MV-4-11 (cell line): ENCODE data around the gene EVI5L.
"Not testable (repeated sequence)": the region's sequence is repeated elsewhere in the genome, so short reads cannot be mapped to it uniquely, and the experiment has no call there.

Experiments
- DNase-seq: peaks from one replicate; lab custom pipeline; 2025; lab: John Stamatoyannopoulos, UW

The EVI5L gene

DNA sequence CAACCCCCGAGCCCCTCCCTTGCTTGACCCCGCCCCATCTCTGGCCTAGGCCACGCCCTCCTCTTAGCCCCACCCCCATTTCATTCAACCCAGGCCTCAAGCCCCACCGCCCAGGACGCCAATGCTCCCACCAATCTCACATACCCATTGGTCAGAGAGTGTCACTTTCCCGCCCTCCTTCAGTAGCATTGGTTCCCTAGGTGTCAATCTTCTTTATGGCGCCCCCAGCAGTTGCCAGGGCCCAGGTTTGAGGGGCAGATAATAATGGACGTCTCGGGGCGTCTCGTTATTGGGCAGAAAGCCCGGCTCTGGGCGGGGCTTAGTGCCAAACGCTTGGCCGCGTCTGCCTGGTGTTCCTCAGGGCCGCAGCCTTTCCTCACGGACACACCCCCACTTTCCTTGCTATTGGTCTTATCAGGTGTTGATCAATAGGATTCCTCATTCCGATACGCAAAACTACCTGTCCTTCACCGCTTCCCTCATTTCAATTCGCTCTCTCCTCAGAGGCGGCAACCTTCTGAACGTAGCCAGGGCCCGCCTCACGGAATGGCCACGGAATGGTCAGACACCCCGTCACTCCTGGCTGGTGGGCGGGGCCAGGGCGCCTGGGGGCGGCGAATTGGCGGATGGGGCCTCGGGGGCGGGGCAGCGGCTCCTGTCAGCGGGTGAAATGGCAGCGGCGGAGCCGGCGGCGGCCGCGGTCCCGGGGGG is at the start of gene EVI5L:
TSS of gene EVI5L (plus strand) at position 658 of the 711 bp plus-strand sequence. CDS start 16,325 bp downstream, outside the sequence.
- peak; percentile 100 for DNase-seq

DNA sequence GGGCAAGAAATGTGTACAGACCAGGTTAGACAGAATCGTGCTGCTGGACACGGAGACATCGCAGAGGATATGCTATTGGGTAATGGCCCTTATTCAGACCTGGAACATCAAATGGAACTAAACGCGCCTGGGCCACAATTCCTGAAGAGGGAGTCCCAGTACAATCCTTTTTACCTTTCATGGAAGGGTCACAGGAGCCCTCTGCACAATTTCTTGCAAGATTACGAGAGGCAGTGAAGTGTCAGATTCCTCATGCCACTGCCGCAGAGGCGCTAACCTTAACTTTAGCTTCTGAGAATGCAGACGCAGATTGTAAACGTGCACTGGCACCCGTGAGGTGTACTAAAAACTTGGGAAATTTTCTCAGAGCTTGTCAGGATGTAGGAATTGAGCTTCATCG is 48.9 kb upstream of the EVI5L start:
- DNase-seq: no peak

DNA sequence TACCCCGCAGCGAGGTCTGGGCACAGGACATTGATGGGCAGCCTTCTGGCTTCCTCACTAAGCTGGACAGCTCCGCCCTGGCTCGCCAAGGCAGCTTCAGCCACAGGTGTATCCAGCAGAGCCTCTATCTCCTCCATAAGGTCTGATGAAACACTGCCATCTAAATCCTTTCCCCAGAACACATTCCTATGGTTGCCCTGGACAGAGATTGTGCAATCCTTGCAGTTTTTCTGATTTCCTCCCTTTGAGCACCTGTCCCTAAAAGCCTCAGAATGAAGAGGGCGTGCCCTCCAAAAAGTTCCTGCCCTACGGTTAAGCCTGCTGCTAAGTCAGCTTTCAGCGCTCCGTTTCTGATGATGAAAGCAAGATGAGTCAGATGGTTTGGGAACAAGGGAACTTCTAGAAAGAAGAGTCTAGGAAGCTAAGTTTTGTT is 46.0 kb upstream of the EVI5L start:
- peak; percentile 98 for DNase-seq

DNA sequence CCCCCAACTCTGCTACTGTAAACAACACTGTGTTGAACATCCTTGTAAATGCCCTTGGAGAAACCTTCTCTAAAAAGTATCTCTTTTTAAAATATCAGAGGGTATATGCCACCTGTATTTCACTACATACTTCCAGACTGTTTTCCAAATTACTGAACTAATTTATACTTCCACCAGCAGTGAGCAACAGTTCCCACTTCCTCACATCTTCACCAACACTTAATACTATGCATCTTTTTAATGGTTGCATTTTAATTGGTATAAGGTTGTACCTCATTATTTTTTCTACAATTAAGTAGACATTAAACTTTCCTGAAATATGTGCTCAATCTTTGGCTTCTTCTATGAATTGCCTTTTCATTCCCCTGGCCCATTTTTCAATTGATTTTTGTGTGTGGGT is 45.2 kb upstream of the EVI5L start:
- no peak for DNase-seq

DNA sequence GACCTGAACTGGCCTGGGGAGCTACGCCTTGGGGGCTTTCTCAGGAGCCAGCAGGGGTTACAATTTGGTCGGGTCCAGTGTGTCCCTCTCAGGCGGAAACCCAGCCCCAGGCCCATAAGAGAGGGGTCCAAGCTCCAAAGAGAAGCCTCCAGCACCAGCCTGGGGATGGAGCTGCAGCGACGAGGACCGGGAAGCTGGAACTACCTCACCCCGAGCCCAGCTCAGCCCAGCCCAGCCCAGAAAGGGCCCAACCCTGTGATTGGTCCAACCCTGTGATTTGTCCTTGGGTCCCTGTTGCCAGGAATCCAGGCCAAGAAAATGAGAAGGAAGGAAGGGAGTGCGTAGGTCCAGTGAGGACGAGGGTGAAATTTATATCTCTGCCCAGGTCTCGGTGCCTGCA is 42.9 kb upstream of the EVI5L start:
- no peak for DNase-seq

DNA sequence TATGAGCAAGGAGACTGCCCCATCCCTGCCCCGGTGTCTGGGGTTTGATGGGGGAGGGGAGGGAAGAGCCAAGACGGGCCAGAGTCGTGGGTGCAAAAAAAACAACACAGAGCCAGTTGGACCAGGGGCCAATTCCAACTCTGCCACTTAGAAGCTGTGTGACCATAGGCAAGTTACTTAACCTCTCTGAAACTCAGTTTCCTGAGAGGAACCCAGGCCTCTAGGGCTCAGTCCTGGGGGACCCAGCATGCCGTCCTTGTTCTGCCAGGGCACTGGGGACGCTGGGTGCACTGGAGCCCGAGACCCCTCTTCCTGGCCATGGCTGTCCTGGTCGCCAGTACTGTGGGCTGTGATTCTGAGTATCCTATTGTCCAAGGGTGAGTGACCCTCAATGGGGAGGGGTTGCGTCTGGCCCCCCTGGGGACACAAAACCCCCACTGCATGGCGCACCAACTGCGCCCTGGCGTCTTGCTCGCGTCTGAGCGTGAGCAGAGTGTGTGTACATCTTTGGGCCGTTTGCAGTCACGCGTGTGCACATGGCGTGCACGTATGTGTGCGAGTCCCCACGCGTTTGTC is 42.3 kb upstream of the EVI5L start:
- no peak for DNase-seq

DNA sequence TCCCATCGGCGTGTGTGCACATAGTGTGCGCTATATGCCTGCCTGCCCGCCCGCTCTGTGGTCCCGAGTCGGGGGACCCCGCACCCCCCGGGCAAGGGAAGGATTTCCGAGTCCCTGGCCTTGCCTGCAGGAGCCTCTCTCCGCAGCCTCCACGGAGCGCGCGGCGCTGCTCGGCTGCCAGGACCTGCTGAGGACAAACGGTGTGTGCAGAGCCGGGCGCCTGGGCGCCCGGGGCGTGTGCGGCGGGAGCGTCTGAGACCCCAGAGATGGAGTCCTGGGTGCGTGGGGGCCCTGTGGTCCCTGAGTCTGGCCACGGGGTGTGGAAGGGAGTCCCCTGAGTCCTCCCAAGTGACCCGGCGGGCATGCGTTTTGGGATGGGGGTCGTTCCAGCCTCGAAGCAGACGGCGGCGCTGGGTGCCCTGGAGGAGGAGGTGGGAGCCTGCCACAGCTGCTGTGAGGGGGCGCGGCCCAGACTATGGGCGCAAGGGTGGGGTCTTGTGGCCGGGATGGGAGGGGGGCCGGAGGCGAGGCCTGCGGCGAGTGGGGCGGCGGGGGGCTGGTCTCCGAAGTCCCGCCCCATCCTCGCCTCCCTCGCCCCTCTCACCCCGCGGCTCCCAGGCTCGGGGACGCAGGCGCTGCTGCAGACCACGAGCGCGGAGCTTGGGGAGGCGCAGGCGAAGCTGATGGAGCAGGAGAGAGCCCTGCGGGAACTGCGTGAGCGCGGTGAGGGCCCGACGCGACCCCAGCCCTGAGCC is 41.7 kb upstream of the EVI5L start:
- no peak for DNase-seq

DNA sequence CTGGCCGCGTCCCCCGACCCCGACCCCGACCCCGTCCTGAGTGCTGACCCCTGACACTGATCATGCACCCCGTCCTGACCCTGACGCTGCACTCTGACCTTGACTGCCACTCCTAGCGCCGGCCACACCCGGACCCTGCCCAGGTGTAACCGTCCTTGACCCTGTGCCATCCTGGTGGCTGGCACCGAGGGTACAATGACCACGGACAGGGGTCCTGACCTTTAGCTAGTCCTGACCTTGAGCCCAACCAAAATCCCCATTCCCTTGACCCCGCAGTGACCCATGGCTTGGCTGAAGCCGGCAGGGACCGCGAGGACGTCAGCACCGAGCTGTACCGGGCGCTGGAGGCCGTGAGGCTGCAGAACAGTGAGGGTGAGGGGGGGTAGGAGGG is 41.1 kb upstream of the EVI5L start:
- DNase-seq: no peak

DNA sequence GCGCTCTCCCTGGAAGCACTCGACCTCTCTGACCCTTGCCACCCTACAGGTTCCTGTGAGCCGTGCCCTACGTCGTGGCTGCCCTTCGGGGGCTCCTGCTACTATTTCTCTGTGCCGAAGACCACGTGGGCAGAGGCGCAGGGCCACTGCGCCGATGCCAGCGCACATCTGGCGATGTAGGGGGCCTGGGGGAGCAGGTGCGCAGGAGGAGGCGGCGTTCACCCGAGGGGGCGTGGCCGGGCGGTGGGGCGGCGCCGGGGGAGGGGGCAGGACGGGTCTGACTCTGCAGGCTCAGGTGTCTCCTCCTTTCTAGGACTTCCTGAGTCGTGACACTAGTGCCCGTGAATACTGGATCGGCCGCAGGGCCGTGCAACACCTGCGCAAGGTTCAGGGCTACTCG is 40.6 kb upstream of the EVI5L start:
- no peak for DNase-seq

DNA sequence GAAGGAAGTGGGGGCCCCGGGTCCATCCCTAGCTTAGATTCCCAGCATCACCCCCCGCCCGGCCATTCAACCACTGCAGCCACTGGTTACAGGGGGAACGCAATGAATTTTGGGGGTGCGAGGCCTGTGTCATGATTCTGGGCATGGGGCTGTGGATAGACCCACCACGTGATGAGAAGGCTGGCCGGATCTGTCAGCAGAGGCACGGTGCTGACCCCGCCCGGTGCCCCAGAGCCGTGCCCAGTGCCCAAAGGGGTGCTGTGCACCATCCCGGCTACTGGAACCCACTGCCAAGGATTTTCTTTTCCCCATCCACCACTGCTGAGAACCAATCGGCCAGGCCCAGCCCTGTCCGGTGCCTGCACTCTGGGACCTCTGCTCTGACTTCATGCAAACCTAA is 39.6 kb upstream of the EVI5L start:
- DNase-seq: no peak

DNA sequence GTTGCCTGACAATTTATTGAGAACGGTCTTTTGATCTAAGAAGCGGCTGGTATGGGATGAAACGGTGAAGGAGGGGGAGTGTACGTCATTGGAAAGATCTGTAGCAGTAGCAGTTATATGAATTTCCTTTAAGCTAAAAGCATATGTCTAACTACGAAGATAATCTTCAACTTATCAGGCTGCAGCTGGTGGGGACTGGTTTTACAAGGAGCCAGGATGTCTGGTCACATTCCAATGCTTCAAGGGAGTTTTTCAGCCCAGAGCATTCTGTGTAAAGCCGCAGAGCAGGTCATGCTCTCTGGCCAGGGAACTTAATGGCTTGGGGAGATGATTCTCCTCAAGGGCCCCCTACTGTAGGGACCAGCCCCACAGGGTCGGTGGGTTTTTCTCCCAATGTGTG is 37.7 kb upstream of the EVI5L start:
- no peak for DNase-seq

DNA sequence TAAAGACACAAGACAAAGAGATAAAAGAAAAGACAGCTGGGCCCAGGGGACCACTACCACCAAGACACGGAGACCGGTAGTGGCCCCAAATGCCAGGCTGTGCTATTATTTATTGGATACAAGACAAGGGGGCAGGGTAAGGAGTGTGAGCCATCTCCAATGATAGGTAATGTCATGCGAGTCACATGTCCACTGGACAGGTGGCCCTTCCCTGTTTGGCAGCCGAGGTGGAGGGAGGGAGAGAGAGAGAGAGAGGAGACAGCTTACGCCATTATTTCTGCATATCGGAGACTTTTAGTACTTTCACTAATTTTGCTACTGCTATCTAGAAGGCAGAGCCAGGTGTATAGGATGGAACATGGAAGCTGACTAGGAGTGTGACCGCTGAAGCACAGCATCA is 37.3 kb upstream of the EVI5L start:
- DNase-seq: not testable (repeated sequence)

DNA sequence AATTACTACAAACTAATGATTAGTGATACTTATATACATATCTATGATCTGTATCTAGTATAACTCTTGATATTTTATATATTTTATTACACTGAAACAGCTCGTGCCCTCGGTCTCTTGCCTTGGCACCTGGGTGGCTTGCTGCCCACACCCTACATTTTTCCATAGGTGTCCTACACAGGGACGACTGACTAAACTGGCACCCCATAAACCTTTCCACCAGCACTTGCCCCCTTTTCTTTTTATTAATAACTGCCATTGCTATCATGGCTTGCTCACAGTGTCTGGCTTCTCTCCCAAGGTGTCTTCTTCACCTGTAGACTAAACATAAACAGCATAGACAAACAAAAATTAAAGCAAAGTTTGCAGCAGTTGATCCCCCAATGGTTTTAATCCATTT is 36.5 kb upstream of the EVI5L start:
- no peak for DNase-seq

DNA sequence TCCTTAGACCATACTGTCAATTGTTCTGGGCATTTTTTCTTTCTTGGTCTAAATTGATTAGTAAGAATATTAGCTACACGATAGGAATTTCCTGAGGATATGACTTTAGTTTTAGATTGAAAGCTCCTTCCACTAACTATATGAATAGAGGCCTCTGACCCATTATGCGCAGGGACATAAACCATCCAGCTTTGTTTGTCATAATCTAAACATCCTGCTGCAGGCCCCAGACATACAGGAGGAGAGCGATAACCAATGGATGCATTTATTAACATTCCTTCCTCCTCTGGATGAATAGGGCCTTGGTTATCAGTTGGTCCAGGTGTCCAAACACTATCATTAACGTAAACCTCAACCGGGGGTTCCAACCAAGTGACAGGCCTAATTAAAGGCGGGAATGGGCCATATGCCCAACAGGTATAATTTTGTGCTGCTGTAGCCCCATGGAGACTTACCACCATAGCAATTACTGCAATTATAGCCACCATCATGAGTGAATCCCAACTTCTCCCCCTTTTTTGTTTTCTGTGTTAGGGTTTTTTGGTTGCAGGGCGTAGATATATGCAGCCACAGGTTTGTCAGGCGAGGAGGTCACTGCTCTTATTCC is 34.4 kb upstream of the EVI5L start:
- DNase-seq: no peak

DNA sequence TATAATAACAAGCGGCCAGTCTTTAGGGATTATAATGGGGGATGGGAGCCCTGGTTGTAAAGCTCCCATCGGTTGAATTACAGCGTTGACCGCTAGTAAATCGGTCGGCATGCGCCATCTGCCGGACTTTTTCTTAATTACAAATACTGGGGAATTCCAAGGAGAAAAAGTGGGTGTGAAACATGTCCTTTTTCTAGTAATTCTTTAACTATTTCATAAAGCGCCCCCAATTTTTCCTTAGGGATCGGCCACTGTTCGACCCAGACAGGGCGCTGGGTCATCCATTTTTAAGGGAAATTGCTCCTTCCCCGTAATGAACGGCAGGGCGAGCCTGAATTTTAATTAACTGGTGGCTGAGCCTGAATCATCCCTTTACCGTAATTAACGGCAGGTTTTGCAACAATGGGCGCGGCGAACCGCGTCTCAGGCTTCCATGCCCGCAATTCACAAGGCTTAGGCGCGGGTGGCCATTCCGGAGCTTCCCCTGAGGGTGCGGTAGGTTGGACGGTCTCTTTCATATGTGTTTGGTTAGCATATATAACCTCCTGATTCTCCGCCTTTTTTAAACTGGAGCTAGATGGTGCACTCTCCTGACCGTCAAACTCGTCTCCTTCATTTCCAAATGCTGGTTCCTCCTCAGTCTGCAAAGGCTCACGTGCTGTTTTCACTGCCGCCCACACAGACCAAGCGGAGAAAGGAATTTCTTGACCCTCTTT is 30.2 kb upstream of the EVI5L start:
- DNase-seq: peak; percentile 80

DNA sequence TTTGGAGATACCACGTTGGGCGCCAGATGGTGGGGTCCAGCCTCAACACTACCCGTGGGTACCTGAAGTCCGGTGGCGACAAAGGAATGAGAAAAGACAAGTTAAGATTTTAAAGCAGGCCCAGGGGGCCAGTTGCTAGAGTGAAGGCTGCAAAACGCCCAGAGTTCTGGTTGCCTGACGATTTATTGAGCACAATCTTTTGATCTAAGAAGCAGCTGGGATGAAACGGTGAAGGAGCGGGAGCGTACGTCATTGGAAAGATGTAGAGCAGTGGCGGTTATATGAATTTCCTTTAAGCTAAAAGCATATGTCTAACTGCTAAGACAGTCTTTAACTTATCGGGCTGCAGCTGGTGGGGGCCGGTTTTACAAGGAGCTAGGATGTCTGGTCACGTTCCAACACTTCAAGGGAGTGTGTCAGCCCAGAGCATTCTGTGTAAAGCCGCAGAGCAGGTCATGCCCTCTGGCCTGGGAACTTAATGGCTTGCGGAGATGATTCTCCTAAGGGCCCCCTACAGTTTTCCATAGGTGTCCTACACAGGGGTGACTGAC is 28.9 kb upstream of the EVI5L start:
- DNase-seq: no peak

DNA sequence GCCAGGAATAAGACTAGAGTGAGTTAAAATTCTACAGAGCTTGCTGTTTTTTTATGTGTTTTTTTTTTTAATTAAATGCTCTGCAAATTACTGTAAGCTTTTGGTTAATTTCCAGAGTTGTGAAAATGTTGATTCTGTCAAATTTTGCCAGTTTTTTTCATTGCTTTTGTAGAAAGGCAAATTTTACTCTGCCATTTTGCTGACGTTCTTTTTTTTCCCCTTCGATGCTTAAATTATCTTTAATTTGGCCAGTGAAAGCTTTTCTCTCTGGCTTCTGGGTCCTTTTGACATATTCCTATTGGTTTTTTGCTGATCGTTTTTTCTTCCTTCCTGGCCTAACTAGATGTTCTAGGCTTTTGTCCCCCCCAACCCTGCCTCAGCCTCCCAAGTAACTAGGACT is 23.8 kb upstream of the EVI5L start:
- no peak for DNase-seq

DNA sequence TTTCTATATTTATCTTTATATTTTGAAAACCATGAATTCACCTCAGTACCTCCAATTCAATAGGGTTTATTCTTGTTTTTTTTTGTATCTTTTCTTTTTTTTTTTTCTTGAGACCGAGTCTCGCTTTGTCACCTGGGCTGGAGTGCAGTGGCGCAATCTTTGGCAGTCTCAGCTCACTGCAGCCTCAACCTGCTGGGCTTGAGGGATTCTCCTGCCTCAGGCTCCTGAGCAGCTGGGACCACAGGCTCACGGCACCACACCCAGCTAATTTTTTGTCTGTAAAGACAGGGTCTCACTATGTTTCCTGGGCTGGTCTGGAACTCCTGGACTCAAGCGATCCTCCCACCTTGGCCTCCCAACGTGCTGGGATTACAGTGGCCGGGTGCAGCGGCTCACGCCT is 23.1 kb upstream of the EVI5L start:
- DNase-seq: no peak

DNA sequence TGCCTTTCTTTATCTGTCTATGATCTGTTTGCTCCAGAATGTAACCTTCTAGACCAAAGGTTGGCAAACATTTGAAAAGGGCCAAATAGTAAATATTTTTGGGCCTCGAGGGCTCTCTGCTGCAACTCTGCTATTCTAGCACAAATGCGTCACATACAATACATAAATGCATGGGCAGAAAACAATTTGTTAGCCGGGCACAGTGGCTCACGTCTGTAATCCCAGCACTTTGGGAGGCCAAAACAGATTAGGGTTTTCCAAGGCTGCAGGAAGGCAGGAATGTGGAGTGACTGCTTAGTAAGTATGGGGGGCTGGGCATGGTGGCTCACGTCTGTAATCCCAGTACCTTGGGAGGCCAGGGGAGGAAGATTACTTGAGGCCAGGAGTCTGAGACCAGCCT is 21.9 kb upstream of the EVI5L start:
- DNase-seq: no peak

DNA sequence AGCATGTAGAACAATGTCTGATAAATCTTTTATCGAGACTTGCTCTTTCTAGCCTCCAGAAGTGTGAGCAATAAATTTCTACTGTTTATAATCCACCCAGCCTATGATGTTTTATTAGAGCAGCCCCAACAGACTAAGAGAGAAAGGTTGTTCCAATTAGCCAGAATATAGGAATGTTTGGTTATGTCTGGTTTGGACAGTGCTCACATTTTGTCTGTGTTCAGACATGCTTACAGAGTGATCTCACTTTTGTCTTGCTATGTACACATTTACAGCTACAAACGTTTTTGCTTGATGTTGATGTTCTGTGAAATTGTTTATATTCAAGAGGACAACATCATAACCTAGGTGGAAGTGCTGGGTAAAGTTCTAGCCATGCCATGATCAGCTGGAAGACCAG is 18.0 kb upstream of the EVI5L start:
- DNase-seq: no peak

DNA sequence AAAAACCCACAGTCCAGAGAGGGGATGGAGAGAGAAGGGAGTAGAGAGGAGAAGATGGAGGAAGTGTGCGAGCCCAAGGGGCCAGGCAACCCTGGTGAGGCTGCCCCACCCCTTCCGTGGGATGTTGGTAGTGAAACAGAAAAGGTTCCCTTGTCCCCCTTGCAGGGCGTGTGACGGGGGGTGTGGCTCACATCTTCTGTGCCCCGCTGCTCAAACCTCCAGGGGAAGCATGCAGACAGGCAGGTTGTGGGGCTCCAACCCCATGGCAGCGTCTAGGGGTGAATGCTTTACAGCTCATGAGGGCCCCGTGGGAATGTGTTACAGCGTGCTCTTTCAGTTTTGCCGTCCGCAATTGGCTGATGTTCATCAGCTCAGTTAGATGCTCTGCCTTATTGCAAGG is 14.7 kb upstream of the EVI5L start:
- no peak for DNase-seq

DNA sequence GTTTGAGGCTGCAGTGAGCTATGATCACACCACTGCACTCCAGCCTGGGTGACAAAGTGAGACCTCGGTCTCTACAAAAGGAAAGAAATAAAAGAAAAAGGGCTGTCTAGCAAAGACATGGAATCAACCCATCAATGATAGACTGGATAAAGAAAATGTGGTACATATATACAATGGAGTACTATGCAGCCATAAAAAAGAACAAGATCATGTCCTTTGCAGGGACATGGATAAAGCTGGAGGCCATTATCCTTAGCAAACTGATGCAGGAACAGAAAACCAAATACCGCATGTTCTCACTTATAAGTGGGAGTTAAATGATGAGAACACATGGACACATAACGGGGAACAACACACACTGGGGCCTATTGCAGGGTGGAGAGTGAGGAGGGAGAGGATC is 14.0 kb upstream of the EVI5L start:
- not testable (repeated sequence) for DNase-seq
